HG03108 (cell line): ENCODE data around the gene KLHL21.
A peak's percentile ranks its signal among the peaks of the same experiment; 100 is the strongest.
"Not testable (repeated sequence)": the region's sequence is repeated elsewhere in the genome, so short reads cannot be mapped to it uniquely, and the experiment has no call there.

Experiments used
- ATAC-seq: cut with Tn5 transposase; IDR thresholded peaks from one replicate; pipeline ENCODE4 v1.9.1; 2021; ENCODE audit warnings: moderate library complexity; ENCODE audit not compliant: unreplicated experiment

The KLHL21 gene, protein sequence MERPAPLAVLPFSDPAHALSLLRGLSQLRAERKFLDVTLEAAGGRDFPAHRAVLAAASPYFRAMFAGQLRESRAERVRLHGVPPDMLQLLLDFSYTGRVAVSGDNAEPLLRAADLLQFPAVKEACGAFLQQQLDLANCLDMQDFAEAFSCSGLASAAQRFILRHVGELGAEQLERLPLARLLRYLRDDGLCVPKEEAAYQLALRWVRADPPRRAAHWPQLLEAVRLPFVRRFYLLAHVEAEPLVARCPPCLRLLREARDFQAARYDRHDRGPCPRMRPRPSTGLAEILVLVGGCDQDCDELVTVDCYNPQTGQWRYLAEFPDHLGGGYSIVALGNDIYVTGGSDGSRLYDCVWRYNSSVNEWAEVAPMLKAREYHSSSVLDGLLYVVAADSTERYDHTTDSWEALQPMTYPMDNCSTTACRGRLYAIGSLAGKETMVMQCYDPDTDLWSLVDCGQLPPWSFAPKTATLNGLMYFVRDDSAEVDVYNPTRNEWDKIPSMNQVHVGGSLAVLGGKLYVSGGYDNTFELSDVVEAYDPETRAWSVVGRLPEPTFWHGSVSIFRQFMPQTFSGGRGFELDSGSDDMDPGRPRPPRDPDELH

DNA sequence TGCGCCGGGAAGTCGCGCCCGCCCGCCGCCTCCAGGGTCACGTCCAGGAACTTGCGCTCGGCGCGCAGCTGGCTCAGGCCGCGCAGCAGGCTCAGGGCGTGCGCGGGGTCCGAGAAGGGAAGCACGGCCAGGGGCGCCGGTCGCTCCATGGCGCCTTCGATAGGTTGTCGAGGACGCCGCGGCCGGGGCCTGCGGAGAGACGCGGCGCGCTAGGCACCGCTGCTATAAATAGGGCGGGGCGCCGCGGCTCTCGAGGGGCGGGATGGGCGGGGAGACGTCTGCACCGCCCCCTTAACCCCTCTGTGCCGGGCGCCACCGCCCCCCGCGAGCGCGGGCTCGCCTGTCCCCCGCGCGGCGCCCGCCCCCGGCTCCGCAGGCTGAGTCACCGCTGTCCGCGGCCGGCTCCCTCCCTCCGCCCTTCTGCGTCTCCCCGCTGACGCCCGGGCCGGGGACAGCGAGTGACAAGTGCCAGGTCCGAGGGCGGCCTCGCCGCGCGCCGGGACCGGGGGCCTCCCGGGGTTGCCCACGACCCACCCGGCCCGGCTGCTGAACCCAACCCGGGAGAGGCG is at the start of gene KLHL21:
KLHL21 (minus strand) TSS at position 201 of the 569 bp plus-strand sequence; CDS start at position 149, 52 bp downstream.
- ATAC-seq, result peak; percentile 44

DNA sequence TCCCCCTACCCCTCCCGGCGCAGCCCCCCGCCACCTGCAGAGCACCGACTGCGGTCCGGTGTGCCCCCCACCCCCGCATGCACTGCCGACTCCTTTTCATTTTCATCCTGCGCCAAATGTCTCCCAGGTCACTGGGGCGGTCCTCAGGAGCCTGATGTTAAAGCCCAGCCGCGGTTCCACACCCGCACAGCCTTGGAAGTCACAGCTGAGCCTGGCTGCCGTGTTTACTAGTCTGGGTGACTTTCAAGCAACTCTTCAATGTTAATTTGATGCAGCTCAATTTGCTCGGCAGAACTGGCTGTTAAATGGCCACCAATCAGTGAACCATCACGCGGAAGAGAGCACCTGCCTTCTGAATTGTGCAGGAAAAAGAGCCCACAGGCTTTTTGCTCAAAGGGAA is 49.2 kb upstream of the KLHL21 start:
- ATAC-seq, result no peak

DNA sequence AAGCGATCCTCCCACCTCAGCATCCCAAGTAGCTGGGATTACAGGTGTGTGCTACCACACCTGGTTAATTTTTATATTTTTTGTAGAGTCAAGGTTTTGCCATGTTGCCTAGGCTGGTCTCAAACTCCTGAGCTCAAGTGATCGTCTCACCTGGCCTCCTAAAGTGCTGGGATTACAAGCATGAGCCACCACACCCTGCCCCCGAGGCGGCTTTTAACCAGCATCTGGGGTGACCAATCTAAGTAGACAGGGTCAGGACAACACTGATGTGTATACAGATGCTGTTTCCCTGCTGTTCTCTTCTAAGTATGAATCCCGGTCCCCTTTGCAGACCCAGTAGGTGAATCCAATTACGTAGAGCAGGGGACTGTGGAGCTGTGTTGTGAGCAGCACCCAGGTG is 45.9 kb upstream of the KLHL21 start:
- ATAC-seq, result no peak

DNA sequence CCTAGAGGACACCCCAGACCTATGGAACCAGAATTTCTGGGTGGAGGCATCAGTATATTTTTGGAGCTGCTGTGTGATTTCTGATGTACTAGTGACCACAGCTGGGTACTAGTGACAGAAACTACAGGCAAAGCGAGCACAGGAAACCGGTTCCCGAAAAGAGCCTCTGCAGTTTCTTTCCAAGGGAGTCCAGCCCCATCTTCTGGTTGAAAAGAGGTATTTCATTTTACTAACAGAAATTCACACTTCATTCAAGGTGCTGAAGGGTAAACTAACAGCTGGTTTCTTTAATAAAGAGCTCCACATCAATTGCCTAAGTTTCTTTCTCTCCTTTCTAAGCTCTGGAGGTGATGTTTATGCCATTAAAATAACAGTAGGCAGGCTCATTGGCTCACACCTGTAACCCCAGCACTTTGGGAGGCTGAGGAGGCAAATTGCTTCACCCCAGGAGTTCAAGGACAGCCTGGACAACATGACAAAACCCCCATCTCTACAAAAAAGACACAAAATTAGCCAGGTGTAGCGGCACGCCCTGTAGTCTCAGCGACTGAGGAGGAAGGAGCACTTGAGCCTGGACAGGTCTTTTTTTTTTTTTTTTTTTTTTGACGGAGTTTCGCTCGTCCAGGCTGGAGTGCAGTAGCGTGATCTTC is 44.0 kb upstream of the KLHL21 start:
- no peak for ATAC-seq

DNA sequence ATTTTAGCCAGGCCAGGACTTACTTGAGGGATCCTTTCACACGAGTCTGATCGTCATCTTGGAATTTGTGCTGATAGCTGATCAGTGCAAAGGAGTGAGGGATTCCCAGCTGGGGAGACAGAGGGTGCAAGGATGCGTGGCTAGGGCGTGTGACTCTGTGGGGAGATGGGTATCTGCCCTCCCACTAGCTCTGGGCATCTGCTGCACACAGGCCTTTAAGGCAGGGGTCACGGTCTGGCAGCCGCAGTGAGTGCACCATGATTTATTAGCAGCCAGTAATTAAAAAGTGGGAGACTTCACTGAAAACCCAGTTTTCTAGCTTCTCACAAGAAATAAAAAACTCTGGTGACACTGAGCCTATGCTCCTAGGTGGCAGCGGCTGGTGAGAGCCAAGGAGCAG is 42.3 kb upstream of the KLHL21 start:
- ATAC-seq, result no peak

DNA sequence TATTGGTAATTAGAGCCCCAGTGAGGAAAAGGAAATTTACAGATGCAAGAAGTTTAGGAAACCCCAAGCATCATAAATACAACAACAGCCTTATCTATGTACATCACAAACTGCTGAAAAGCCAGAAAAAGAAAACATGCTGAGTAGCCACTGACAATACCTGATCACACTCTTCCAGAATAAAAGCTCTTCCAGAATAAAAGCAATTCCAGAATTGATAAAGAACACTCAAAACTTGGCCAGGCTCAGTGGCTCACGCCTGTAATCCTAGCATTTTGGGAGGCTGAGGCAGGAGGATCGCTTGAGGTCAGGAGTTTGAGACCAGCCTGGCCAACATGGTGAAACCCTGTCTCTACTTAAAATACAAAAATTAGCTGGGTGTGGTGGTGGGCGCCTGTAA is 38.2 kb upstream of the KLHL21 start:
- ATAC-seq, result not testable (repeated sequence)

DNA sequence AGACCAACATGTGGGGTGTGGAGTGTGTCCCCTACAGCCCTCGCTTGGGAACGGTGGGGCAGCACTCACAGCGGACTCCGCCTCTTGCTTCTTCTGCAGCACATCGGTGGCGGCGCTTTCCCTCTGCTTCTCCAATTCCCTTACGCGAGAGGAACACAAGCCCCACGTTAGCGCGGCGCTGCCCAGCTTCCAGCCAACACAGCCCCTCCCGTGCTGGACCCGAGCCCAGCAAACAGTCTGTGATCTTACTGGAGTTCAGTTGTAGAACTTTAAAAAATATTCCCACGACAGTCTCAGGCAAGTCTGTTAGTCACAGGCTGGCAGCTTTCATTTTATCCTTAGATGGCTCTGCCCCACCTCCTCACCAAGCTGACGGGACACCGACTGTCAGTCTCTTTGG is 35.6 kb upstream of the KLHL21 start:
- ATAC-seq, result no peak

DNA sequence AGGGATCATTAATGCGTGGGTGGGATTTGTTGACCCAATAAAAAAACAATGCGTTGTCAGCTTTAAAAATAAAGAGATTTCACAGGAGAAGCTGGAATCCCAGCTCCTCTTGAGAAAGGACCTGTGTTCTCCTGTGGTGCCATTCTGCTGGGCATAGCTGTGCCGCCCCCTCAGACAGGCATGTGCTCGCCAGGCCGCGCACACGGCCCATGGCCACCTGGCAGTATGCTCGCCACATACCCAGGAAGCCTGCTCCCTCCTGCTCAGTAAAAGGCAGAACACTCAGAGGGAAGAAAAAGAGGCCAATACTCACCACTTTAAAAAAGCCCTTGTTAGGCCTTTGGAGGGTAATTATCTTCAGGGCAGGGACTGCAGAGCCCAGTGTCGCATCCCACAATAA is 35.1 kb upstream of the KLHL21 start:
- no peak for ATAC-seq

DNA sequence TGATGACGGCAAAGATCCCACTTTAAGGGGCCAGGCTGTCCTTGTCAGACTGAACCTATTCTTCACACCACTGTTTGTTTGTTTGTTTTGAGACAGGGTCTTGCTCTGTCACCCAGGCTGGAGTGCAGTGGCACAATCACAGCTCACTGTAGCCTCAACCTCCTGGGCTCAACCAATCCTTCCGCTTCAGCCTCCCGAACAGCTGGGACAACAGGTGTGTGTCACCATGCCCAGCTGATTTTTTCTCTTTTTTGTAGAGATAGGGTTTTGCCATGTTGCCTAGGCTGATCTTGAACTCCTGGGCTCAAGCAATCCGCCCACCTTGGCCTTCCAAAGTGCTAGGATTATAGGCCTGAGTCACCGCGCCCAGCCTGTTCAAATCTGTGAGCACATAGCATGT is 34.1 kb upstream of the KLHL21 start:
- not testable (repeated sequence) for ATAC-seq

DNA sequence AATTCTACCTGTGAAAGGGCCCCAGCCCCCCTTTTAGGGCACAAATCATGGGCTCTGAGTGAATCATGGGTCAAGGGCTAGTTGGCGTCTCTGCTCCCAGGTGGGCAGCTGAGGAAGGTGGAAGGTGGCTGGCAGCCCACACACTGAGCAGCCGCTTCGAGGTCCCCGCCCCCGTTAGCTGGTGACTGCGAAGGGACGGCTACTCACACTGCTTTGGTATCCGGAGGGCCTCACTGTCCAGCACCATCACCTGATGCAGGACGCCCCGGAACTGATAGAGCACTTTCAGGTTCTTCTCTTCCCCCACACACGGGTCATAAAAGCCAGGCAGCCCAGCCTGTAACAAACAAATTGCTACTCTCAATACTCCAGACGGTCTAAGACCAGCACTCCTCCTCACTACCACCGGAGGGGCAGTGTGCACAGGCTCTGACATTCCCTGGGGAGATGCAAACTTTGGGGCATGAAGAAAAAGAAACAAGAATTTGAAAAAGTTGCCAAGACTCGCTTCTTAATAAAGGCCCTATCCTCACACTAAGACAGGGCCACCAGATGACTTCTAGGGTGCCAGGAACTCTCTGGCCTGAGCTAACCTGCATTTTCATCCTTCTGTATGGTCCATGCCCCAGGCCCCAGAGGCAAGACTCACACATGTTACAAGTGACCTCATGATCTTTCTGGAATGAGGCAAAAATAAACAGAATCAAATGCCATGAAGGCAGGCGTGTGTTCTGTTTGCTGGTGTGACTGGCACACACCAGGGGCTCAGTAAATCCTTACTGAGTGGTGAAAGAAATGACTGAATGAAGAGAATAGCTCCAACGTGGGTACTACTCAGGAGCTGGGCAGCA is 33.5 kb upstream of the KLHL21 start:
- ATAC-seq, result no peak

DNA sequence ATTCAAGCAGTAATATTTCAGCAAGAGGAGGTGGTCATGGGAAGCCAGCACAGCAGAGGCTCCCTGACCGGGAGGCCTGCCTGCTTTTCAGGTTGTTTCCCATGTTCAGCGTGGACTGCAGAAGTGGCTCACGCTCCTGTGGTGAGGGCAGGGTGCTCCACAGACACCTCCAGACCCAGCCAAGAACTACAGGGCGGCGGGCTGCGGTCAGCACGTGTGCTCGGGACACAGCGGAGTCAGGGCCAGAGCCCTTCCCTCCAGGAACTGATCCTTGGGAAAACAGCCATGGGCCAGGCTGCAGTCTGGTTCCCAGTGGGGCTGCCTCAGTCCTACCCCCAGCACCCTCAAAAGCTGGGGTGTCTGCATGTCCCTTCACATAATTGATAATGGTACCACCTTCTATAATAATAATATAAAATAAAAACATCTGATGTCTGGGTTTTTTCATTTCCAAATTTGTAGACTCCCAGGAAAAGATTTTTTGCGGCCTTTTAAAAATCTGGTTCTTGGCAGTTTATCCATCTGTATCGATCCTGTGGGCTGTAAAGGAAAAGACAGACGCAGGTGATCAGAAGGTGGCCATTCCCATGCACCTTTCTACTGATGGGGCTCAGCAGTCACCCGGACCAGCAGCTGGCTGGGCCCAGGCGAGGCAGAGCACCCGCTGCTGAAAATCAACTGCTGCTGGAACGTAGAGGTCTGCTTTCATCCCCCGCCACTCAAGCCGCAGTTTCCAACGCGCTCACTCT is 32.7 kb upstream of the KLHL21 start:
- no peak for ATAC-seq

DNA sequence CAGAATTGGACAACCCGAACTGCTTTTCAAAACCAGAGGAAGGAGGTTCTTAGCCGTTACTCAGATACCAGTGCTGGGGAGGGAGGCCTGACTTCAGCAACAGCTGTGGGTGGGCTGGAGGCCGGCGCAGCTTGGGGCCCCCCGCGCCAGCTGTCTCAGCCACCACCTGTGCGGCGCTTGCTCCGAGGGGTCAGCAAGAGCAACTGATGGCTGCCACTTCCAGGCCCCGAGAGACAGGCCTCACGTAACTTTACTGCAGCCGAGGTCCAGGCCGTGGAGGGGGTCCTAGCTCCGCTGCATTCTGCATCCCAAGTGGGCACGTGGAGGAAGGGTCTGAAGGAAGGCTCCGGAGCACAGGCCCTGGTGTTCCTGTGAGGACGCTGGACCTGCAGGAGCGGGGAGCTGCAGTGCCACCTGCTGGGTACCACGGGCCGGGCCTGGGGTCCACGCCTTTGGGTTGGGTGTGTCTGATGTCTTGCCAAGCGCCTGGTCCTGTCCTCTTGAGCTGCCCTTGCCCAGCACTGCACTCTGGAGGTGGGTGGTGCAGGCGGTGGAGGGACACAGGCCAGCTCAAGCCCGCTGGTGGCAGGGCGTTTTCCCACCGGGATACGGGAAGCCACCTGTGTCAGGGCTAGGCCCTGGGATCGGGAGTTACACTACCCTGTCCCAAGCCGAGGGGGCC is 31.8 kb upstream of the KLHL21 start:
- no peak for ATAC-seq

DNA sequence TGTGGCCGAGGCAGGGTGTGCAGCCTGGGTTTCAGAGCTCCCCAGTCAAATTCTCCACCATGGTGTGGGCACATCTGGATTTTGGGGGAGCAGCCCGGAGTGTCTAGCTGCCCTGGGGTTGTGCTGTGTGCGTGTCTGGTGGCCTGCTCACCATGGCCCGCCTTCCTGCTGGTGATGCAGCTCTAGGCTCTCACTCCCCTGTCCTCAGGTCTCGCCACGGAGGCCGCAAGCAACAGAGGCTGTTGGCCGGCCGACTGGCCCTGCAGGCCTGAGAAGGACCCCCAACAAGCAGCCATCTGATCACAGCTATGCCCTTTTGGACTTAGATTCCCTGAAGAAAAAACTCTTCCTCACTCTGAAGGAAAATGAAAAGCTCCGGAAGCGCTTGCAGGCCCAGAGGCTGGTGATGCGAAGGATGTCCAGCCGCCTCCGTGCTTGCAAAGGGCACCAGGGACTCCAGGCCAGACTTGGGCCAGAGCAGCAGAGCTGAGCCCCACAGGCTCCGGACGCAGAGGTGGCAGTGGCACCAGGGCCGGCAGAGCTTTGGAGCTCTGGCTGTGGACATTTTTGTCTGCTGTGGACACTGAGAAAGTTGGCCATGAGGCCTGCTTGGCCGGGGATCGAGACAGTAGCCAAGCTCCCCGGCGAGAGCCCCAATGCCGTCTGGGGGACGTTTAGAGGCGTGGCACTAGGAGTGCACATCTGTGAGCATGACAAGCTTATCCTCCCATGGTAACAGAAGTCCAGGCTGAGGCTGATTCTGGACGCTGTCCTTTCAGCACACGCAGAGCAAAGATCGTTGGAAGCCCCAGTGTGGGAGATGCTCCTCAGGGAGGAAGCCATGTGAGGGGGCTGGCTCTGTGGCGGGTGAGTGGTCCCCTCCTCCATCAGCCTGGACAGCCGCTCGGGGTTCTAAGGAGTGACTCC is 30.2 kb upstream of the KLHL21 start:
- no peak for ATAC-seq

DNA sequence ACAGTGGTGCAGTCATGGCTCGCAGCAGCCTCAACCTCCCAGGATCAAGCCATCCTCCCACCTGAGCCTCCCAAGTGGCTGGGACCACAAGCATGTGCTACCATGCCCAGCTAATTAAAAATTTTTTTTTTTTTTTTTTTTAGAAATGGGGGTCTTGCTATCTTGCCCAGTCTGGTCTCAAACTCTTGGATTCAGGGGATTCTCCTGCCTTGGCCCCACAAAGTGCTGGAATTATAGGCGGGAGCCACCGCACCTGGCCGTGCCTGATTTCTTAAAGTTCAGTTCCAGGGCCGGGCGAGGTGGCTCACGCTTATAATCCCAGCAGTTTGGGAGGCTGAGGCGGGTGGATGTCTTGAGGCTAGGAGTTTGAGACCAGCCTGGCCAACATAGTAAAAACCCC is 28.4 kb upstream of the KLHL21 start:
- ATAC-seq, result no peak

DNA sequence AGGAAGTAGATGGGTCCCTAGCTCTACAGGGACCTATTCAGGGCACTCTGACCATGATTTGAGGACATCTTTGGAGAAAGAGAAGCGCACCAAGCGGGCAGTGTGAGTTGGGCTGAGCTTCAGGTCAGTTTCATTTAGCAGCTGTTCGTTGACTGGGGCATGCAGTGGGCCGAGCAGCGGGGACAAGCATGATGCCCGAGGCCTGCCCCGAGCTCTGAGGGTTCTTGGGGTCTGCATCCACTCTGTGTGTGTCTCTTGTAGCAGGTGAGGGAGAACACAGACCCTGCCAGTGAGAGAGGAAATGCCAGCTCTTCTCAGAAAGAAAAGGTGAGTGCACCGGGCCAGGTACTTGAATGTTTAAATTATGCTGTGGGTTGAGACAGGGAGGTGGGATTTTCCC is 27.4 kb upstream of the KLHL21 start:
- no peak for ATAC-seq

DNA sequence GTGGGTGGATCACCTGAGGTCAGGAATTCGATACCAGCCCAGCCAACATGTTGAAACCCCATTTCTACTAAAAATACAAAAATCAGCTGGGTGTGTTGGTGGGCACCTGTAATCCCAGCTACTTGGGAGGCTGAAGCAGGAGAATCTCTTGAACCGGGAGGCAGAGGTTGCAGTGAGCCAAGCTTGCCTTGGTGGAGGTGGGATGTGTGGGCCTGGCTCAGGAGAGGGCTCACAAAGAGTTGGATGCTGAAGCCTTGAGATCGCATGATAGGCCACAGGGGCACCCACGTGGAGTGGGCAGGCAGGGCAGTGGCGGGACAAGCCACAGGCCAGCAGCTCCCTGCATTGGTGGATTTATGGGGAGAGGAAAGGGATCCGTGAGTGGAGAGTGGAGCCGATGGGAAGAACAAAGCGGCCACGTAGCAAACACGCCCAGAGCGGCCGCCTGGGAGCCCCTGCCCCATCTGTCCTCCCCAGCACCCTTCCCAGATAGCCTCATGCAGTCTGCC is 26.4 kb upstream of the KLHL21 start:
- no peak for ATAC-seq

DNA sequence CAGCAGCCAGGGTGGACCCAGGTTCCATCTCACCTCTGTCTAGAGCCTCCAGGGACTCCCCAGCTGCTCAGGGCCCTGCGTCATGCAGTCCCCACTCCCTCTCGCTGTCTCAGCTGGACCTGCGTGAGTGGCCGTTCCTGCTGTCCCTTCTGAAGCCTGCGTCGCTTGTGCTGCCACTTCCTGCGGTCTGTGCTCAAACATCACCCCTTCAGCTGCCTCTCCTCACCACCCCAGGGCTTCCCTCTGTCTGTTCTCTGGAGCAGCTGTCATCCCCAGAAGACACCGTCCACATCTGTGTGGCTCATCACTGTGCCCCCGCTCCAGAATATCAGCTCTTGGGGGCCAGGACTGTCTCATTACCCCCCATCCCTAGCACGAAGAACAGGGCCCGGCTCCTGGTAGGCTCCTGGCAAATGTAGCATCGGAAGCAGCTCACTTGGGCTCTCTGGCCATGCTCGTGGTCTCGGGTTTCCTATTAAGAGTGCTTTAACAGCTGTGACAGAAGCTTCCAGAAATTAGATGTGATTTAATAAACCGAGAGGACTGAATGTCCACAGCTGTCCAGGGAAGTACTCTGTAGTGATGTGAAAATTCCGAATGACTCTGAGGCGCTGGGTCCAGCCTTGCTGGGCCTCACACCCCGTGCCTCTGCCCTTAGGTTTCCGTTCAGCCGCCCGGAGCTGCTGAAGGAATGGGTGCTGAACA is 25.3 kb upstream of the KLHL21 start:
- no peak for ATAC-seq

DNA sequence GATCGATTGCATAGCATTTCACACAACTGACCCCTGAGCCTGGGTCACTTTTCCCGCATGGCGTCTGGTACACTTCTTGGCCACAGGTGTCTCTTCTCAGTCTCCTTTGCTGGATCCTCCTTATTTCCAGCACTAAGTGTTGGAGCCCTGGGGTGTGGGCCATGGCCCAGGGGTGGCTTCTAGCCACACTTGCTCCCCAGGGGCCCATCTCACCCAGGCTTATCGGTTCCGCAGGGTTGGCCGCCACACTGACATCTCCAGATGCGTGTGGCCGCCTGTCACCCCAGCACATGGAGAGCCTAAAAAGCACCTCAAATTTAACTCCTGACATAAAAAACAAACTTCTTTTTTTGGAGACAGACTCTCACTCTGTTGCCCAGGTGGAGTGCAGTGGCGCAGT is 24.4 kb upstream of the KLHL21 start:
- no peak for ATAC-seq
